IMR-90 (cell line): ENCODE results near the gene AGBL1.

ENCODE experiments used
- FOS ChIP-seq: fragments of 150-350 bp; IDR thresholded peaks from 2 replicates; pipeline ENCODE4 v1.6.1; 2016; ENCODE audit warnings: low read depth, low read length
- MAZ ChIP-seq: IDR thresholded peaks from 2 replicates; pipeline ENCODE4 v1.6.1; 2012; ENCODE audit warnings: low read depth, mild to moderate bottlenecking, low read length, improper control_type of control experiment, moderate library complexity, borderline replicate concordance
- POLR2A ChIP-seq: IDR thresholded peaks from 2 replicates; pipeline ENCODE4 v1.6.1; 2012; ENCODE audit warnings: mild to moderate bottlenecking, low read depth, low read length
- RFX5 ChIP-seq: IDR thresholded peaks from 2 replicates; pipeline ENCODE4 v1.8.0; 2012; ENCODE audit warnings: low read depth, mild to moderate bottlenecking, low read length, moderate library complexity
- SMC3 ChIP-seq: fragments of 150-350 bp; IDR thresholded peaks from 2 replicates; pipeline ENCODE4 v1.6.1; 2016; ENCODE audit warnings: low read depth, mild to moderate bottlenecking, antibody characterized with exemption, low read length, moderate library complexity
- TF ChIP-seq, protein P1 (sequence below): conservative IDR thresholded peaks from 2 replicates; pipeline ENCODE4 v1.5.1; 2012; ENCODE audit warnings: mild to moderate bottlenecking, low read depth, low read length, improper control_type of control experiment

DNA sequence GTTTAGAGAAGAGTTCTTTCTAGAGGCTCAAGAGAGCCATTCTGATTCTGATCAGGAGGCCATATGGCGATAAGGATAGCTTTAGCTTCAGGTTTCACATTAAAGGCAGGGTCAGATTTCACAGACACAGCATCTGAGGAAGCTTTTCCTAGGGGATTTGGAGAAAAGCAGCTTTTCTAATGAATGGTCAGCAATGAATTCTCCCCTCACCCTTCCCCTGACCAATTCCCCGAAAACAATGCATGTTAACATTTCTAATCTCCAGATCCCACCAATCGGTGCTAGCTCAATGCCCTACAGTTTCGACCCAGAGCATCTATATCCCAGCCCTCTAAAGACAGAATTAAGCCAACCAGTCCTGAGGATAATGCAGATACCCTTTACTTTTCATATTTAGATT, 9.8 kb downstream of the AGBL1 start:
- TF ChIP-seq, protein P1, sequence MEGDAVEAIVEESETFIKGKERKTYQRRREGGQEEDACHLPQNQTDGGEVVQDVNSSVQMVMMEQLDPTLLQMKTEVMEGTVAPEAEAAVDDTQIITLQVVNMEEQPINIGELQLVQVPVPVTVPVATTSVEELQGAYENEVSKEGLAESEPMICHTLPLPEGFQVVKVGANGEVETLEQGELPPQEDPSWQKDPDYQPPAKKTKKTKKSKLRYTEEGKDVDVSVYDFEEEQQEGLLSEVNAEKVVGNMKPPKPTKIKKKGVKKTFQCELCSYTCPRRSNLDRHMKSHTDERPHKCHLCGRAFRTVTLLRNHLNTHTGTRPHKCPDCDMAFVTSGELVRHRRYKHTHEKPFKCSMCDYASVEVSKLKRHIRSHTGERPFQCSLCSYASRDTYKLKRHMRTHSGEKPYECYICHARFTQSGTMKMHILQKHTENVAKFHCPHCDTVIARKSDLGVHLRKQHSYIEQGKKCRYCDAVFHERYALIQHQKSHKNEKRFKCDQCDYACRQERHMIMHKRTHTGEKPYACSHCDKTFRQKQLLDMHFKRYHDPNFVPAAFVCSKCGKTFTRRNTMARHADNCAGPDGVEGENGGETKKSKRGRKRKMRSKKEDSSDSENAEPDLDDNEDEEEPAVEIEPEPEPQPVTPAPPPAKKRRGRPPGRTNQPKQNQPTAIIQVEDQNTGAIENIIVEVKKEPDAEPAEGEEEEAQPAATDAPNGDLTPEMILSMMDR: no peak
- TF ChIP-seq MAZ (no peak), SMC3 (no peak), POLR2A (no peak), RFX5 (no peak), FOS (no peak)
